Peyer's patch (tissue), 4 donors: ENCODE data around the gene ZNF275.

Source experiments
- CTCF ChIP-seq, 6 experiments: fragments of 450-650 bp in 4 of 6; fragments of 200-600 bp in 2 of 6; sonication (generic) in 1 of 6; IDR thresholded peaks; one replicate each; pipeline ENCODE4 v1.5.1; 2017 to 2019; ENCODE audit warnings: antibody characterized with exemption in 6 of 6, mild to moderate bottlenecking in 3 of 6, moderate library complexity in 1 of 6
- POLR2A ChIP-seq, 2 donors: fragments of 450-650 bp; IDR thresholded peaks; one replicate each; pipeline ENCODE4 v1.5.1; 2017; ENCODE audit warnings: antibody characterized with exemption in 2 of 2, mild to moderate bottlenecking in 2 of 2, moderate library complexity in 2 of 2

- TF ChIP-seq POLR2A (IDR thresholded peaks at IDR 0.05) (no peak), CTCF (IDR thresholded peaks at IDR 0.05) (no peak)
These were observed 2.4 kb downstream of the ZNF275 start for GRCh38 chrX:153336121-153336894.
